8988T (cell line): Measurements from ENCODE around the gene UPP2.

Experiments used
- DNase-seq: peaks from one replicate; pipeline ENCODE4 v3.0.0; 2011

UPP2 gene

GRCh38 chr2:158101384-158101926 is at the start of gene UPP2:
Gene UPP2 (plus strand): TSS chr2:158101876. CDS start chr2:158102064, 188 bp downstream.
- DNase-seq, result no peak

DNA sequence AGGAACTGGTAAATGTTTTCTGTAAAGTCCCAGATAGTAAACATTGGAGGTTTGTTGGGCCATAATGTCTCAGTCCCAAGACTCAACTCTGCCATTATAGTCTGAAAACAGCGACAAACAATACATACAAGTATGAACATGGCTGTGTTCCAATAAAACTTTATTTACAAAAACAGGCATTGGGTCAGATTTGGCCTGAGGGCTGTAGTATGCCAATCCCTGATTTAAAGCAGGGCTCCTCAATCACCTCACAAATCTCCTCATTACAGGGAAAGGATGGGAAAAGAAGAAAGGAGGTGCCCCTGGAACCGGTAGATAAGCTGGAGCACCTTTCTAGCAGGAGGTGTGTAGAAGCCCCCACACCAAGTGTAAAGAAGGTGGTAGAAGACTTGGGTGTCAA is 48.9 kb upstream of the UPP2 start:
- DNase-seq, result no peak

GRCh38 chr2:158056875-158057274 is 44.8 kb upstream of the UPP2 start:
- no peak for DNase-seq

DNA sequence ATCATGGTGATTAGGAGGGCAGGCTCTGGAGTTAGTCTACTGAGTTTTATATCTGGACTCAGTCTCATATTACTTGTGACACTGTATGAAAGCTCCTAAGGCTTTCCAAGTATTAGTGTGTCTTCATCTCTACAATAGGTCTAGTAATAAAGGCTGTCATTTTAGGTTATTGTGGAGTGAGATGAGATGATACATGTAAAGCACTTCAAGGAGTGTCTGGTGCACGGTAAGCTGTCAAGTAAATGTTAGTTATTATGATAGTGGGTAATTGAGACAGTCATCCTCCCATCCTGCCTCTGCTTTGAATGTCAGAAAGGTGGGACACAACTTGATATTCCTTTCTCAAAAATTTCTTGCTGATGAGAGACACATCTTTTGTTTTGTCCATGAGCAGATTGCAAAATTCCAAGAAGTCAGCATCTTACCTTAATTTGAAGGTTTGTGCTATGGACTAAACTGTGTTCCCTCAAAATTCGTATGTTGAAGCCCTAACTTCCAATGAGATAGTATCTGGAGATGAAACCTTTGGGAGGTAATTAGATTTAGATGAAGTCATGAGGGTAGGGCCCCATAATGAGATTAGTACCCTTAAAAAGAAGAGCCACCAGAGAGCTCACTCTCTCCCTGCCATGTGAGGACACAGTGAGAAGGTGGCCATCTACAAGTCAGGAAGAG is 41.4 kb upstream of the UPP2 start:
- no peak for DNase-seq

DNA sequence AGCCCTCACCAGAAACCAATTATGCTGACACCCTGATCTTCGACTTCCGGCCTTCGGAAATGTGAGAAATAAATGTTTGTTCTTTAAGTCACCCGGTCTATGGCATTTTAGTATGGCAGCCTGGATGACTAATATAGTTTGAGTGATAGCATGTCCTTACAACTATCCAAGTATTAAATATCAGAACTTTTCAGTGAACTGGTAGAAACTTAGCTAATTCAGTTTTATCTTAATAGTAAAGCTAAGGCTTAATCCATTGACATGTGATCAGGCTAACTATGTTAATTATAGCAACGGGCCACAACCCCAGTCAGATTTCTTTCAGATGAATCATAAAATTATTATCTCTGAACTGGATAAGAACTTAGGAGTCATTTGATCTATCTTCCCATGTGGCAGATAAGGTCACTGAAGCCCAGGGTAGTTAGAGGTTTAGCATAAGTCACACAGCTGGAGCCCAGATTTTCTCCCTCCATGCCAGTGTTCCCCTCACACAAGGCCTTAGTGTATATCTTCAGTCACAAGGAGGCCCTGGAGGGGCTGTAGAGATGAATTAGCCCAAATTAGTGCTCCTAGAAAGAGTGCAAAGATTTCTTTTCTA is 40.7 kb upstream of the UPP2 start:
- DNase-seq, result no peak

- no peak for DNase-seq
Measured at GRCh38 chr2:158061763-158062162, 39.9 kb upstream of the UPP2 start.

- no peak for DNase-seq
Measured at GRCh38 chr2:158066046-158066713, 35.5 kb upstream of the UPP2 start.

DNA sequence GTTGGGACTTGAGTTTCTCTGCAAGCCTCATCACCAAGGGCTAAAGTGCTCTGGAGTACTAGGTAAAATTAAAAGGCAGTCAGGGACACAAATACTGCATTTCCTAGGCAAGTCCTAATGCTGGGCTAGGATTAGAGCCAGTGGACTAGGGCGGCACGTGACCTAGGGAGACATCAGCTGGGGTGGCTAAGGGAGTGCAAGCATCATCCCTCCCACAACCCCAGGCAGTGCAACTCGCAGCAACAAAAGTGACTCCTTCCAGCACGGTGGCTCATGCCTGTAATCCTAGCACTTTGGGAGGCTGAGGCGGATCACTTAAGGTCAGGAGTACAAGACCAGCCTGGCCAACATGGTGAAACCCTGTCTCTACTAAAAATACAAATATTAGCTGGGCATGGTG is 30.7 kb upstream of the UPP2 start:
- no peak for DNase-seq

DNA sequence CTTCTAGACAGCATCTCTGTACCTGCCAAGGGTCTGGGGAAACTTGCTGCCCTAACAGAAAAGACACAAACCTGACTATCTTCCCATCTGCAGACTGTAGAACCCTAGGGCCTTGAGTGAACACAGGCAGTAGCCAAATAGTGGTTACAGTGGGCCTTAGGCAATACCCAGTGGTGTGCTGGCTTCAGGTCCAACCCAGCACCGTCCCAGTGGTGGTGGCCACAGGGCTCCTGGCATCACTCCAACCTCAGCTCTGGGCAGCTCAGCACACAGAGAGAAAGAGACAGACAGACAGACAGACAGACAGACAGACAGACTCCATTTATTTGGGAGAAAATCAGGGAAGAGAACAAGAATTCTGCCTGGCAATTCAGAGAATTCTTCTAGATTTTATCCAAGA is 29.3 kb upstream of the UPP2 start:
- no peak for DNase-seq

DNA sequence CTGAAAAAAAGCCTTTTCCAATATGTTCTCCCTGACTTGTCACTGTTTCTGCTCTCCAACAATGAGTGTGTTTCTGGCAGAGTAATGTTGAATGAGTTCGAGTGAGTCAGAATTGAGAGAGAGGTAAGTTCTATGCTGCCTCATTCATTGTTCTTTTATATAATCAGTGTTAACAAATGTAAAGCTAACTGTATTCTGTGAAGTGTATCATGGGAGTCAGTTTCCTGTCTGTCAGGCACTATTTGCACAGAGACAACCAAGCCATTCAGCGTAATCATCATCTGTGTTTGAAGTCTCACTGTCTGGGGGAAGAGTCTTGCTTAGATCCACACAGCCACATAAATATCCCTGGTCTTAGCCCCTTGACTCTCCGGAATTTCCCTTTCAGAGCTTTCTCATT is 22.0 kb upstream of the UPP2 start:
- no peak for DNase-seq

DNA sequence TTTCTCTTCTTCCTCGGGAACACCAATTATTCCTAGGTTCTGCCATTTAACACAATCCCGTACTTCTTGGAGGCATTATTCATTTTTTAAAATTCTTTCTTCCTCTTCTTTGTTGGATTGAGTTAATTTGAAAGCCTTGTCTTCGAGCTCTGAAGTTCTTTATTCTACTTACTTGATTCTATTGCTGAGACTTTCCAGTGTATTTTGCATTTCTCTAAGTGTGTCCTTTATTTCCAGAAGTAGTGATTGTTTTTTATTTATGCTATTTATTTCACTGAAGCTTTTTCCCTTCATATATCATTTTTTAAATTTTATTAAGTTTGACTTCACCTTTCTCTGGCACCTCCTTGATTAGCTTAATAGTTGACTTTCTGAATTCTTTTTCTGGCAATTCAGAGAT is 13.6 kb upstream of the UPP2 start:
- DNase-seq, result no peak

GRCh38 chr2:158089322-158089721 is 12.4 kb upstream of the UPP2 start:
- DNase-seq, result no peak

GRCh38 chr2:158091647-158092046 is 10.0 kb upstream of the UPP2 start:
- DNase-seq, result no peak

DNA sequence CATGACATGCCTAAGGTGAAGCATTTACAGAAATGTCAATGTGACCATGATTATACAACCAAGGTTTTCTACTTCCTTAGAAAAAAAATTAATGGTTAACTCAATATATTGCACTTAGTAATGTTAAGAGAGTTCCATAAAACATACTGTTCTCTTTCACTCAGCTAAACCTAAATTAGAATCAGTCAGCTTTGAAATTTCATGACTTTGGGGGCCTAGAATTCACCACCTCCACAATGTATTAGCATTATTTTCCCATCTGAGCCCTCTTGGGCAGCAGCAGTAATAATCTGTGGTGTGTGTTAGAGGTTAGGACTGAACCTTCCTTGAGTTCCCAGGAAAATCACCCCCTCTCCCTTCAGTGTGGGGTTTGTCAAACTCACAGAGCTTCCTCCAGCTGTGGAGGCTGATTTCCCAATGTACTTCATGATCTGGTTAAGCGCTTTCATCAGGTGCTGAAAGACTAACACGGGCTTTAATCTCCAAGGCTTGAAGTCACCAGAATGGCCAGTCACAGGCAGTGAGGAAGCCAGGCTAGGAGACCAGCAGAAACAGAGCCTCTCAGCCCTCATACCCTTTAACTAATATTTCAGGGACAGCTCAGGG is 7.1 kb upstream of the UPP2 start:
- no peak for DNase-seq

- no peak for DNase-seq
Measured at GRCh38 chr2:158095269-158095668, 6.4 kb upstream of the UPP2 start.

DNA sequence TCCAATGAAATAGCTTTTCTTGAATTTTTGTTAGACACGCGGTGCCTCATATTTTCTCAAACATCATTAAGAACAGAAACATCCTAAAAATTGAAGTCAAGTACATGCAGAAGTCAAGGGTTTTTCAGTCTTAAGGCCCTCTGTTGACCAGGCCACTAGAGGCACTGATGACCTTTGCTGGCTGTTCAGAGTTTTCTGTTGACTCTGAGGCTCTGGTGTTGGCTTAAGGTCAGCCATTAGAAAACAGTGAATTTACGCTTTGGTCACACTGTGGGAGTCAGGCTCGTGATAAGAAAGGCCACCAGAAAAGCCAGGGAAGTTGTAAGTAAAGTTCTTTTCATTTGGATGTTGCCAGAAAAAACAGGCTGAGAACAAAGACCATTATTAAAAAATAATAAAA is 5.8 kb upstream of the UPP2 start:
- no peak for DNase-seq

- DNase-seq, result no peak
Measured at GRCh38 chr2:158097481-158097880, 4.2 kb upstream of the UPP2 start.

- no peak for DNase-seq
Measured at GRCh38 chr2:158098178-158098577, 3.5 kb upstream of the UPP2 start.

GRCh38 chr2:158099716-158100115 is 2.0 kb upstream of the UPP2 start:
- no peak for DNase-seq

GRCh38 chr2:158100411-158100810 is 1.3 kb upstream of the UPP2 start:
- no peak for DNase-seq

- no peak for DNase-seq
Measured at GRCh38 chr2:158102446-158102845, 770 bp downstream of the UPP2 start.

DNA sequence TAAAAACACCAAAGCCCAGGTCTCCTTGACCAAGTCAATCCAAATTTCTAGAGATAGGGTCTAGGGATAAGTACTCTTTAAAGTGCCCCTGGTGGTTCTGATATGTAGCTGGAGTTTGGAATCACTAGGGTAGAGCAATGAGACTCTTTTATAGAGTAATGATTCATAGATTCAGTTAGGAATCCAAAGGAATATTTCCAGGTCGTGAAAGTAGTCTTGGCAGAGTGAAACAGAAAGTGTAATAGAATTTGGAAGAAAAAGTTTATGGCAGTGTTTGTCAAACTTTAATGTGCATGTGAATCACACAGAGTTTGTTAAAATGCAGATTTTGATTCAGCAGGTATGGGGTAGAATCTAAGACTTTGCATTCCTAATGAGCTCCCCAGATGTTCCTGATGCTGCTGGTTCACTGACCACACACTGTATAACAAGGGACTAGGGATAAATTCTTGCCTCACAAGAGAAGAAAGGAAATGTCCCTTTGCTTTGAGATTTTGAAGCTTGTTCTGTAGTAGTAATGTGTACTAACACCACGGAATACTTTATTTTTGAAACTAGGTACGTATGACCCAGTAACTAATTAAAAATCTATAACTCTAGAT is 1.8 kb downstream of the UPP2 start:
- DNase-seq, result no peak

DNA sequence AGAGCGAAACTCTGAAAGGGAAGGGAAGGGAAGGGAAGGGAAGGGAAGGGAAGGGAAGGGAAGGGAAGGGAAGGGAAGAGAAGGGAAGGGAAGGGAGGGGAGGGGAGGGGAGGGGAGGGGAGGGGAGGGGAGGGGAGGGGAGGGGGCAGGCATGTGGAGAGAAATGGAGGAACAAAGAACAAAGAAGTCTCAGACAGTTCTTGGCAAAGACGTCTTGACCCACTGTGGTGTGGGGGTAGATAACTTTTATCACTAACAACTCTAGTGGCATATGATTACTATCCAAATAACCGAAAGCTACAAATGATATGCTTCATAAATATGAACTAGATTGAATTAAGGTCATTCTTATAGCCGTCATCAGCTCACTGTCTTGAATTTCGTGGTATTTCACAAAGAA is 3.2 kb downstream of the UPP2 start:
- no peak for DNase-seq
